Measurements from ENCODE around the gene PLXND1. TPM values are rescaled to one million over a fixed set of nuclear protein-coding genes. Genes with fewer than 3 reads are reported as not detected.

Gene PLXND1
- total RNA-seq, 2 donors from 2014 or later = 47.7 to 135 TPM

DNA sequence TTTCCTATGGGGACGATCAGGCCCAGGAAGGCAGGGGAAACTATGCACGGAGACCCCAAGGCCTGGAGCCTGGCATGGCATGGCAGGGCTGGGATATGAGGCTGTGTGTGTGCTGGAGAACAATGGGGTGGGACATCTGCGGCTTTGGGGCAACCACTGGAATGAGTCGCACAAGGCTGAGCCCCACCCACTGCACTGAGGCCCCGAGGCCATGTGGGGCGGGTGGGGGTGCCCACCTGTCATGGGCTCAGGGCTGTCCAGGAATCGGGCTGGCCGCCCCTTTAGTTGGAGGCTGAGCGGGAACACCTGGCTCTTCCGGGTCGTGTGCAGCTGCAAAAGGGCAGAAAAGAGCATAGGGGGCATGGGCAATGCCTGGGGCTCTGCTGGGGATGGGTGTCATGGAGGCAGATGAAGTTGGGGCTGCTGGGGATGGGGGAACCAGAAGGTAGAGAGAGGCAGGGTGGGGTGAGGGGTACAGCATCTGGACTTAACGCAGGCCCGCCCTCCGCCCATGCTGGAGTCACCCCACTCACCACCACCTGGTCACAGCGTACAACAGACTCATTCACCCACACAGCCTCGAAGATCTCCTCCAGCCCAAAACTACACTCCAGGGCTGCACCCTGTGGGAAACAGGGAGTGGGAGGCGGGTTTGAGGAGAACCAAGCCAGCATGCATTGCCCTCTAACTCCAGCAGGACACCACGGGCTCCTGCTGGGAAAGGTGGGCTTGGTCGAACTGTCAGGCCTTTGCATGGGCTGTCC, 31.1 kb downstream of the PLXND1 start:
- no peak overlapping the region for H3K27ac ChIP-seq
- H3K4me3 ChIP-seq = no peak overlapping the region
- no peaks in the 10 kb centered on the region for H3K36me3 ChIP-seq (replicated peaks in 1 of 2; ENCODE audit: insufficient read depth in 1 of 2, low read depth in 2 of 2)
- DNase-seq = no peak
- intact Hi-C loops (cut with DNase I) = no loop called here
- no peak for ATAC-seq
- no peak for TF ChIP-seq POLR2A (IDR thresholded peaks at IDR 0.05)
- TF ChIP-seq, protein P1, sequence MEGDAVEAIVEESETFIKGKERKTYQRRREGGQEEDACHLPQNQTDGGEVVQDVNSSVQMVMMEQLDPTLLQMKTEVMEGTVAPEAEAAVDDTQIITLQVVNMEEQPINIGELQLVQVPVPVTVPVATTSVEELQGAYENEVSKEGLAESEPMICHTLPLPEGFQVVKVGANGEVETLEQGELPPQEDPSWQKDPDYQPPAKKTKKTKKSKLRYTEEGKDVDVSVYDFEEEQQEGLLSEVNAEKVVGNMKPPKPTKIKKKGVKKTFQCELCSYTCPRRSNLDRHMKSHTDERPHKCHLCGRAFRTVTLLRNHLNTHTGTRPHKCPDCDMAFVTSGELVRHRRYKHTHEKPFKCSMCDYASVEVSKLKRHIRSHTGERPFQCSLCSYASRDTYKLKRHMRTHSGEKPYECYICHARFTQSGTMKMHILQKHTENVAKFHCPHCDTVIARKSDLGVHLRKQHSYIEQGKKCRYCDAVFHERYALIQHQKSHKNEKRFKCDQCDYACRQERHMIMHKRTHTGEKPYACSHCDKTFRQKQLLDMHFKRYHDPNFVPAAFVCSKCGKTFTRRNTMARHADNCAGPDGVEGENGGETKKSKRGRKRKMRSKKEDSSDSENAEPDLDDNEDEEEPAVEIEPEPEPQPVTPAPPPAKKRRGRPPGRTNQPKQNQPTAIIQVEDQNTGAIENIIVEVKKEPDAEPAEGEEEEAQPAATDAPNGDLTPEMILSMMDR (IDR thresholded peaks at IDR 0.05) = no peak
- peaks cover 11% of the 10 kb centered on the region for H3K4me1 ChIP-seq
- H3K9me3 ChIP-seq = no peaks in the 10 kb centered on the region
- WGBS, 2 donors = 77 to 86% methylated on average over 14 to 19 of the region's 19 CpGs
- H3K27me3 ChIP-seq = no peaks in the 10 kb centered on the region

DNA sequence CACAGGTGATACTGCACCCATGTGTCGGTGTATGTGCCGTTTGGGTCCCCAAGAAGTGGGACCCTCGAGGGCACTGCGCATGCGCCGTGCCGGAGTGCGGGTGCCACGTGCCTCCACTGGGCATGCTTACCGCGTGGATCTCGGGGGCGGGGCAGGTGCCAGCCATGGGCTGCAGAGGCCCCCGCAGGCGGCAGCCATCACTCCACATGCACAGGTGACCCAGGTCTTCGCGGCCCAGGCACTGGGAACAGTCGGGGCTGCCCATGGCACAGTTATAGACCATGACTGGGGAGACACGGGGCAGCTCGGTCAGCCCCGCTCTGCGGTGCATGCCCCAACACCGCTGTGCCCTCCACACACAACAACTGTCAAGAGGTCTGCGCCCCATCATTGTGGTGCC, 32.3 kb downstream of the PLXND1 start:
- H3K9me3 ChIP-seq = no peaks in the 10 kb centered on the region
- no peak overlapping the region for H3K27ac ChIP-seq
- intact Hi-C loops (cut with DNase I) = no loop called here
- peaks cover 11% of the 10 kb centered on the region for H3K4me1 ChIP-seq
- ATAC-seq = no peak
- WGBS, 2 donors = 91 to 95% methylated on average over 20 of the region's 24 CpGs
- H3K4me3 ChIP-seq = no peak overlapping the region
- H3K36me3 ChIP-seq (replicated peaks in 1 of 2; ENCODE audit: insufficient read depth in 1 of 2, low read depth in 2 of 2) = no peaks in the 10 kb centered on the region
- TF ChIP-seq, protein P1 (IDR thresholded peaks at IDR 0.05) = no peak
- TF ChIP-seq POLR2A (IDR thresholded peaks at IDR 0.05) = no peak
- H3K27me3 ChIP-seq = no peaks in the 10 kb centered on the region
- DNase-seq = no peak

DNA sequence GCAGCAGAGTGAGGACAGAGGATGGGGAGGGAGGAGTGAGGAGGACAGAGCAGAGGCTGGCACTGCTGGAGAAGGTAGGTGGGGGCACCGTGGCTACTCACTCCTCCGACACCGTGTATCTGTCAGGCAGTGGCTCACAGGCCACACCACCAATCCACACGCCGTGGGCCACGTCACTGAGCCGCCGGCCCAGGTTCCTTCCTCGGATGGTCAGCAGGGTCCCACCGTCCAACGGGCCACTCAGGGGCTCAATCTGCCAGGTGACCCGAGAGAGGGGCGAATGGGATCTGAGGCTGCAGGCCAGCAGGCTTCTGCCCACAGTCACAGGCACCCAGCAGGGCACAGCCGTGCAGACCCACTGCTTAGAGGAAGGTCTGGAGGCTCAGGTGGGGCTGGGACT, 33.0 kb downstream of the PLXND1 start:
- H3K27me3 ChIP-seq = no peaks in the 10 kb centered on the region
- H3K9me3 ChIP-seq = no peaks in the 10 kb centered on the region
- H3K27ac ChIP-seq = no peak overlapping the region
- 90 to 91% methylated on average over 4 to 14 of the region's 14 CpGs for WGBS, 2 donors
- ATAC-seq (no peak), DNase-seq (no peak)
- intact Hi-C loops (cut with DNase I) = no loop called here
- TF ChIP-seq, protein P1 (IDR thresholded peaks at IDR 0.05) = no peak
- TF ChIP-seq POLR2A (IDR thresholded peaks at IDR 0.05) = no peak
- no peaks in the 10 kb centered on the region for H3K36me3 ChIP-seq (replicated peaks in 1 of 2; ENCODE audit: insufficient read depth in 1 of 2, low read depth in 2 of 2)
- peaks cover 11% of the 10 kb centered on the region for H3K4me1 ChIP-seq
- H3K4me3 ChIP-seq = no peak overlapping the region

DNA sequence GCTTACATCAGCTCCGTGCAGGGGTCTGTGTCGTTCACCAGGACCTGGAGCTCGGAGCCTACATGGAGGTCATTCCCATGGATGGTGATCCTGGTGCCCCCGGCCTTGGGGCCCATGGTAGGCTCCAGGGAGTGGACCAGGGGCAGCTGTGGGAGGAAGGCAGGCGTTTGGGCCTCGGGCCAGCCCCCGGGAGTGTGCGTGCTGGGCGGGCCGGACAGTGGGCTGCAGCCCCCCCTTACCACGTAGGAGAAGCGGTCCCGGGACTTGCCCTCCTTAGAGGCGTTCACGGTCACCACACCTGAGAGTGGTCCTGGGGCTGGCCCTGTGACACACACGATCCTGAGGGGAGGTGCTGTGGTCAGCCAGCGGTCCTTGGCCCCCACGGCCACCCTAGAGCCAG, 33.9 kb downstream of the PLXND1 start:
- ATAC-seq (no peak), DNase-seq (no peak)
- intact Hi-C loops (cut with DNase I) = no loop called here
- peaks cover 11% of the 10 kb centered on the region for H3K4me1 ChIP-seq
- H3K9me3 ChIP-seq = no peaks in the 10 kb centered on the region
- TF ChIP-seq, protein P1 (IDR thresholded peaks at IDR 0.05) = no peak
- no peaks in the 10 kb centered on the region for H3K27me3 ChIP-seq
- H3K27ac ChIP-seq = no peak overlapping the region
- WGBS, 2 donors = 87 to 92% methylated on average over 5 to 18 of the region's 18 CpGs
- H3K36me3 ChIP-seq (replicated peaks in 1 of 2; ENCODE audit: insufficient read depth in 1 of 2, low read depth in 2 of 2) = no peaks in the 10 kb centered on the region
- H3K4me3 ChIP-seq = no peak overlapping the region

Data from body of pancreas (tissue), 4 donors.